Stimulated activated CD4-positive, alpha-beta T cell treated with anti-CD3 and anti-CD28 coated beads, Interleukin-15, amount 100 ng/mL, for 48 hours (primary cell): ENCODE measurements around the gene SRSF8.
A peak's percentile ranks its signal among the peaks of the same experiment; 100 is the strongest.

Experiments used
- DNase-seq, 2 donors: peaks; one replicate each; pipeline ENCODE4 v3.0.0-alpha.2; 2020; ENCODE audit warnings: low read depth in 2 of 2

The SRSF8 gene

GRCh38 chr11:95068549-95068948 is 1.8 kb downstream of the SRSF8 start:
- peak; percentile 38 to 50 for DNase-seq

DNA sequence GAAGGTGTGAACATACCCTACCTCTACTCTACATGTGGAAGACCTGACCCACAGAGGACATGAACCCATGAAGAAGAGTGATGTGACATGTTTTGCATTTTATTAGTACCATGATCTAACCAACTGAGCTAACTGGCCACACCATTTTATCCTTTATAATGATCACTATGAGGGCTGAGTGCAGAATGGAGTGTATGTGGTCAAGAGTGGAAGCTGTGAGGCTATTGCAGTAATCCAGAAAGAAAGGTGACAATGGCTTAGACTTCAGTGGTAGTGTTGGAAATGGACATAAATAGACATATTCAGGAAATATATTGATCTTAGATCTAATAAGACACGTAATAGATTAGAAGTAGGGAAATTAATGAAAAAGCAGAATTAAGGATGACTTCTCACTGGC is 3.8 kb downstream of the SRSF8 start:
- no peak for DNase-seq

DNA sequence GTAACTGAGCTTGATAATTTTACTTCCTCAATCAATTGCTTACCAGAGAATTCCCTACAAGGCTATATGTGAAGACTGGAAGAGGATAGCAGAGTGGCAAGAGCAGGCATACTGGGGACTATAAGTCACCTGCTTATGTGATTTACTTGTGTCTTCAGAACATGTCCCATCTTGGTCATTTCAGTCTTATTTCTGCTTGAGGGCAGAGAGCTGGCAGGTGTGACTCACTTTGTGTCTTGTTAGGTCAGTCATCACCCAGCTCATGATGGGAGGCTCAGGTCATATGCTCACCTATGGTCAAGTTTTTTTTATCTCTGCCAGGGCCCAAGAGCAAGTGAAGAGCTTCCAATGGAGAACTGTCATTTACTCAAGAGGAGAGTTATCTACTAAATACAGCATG is 6.2 kb downstream of the SRSF8 start:
- no peak for DNase-seq

GRCh38 chr11:95074792-95075563 is 8.3 kb downstream of the SRSF8 start:
- DNase-seq: no peak

DNA sequence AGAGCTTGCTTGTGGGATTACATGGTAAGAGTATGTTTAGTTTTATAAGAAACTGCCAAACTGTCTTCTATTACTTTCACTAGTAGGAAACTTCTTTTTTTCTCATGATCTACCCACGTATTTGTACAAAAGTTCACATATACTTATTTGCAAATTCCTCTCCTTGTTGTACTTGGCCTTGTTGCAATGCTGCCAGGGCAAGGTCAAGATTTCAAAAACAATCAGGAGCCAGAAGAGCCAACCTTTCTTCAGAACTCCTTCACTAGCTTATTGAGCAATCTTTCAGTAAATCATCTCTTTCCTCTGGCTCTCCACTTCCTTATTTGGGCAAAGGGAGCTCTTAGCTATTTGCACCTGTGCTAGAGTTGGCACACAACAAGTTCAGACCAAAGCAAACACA is 9.7 kb downstream of the SRSF8 start:
- DNase-seq: no peak

DNA sequence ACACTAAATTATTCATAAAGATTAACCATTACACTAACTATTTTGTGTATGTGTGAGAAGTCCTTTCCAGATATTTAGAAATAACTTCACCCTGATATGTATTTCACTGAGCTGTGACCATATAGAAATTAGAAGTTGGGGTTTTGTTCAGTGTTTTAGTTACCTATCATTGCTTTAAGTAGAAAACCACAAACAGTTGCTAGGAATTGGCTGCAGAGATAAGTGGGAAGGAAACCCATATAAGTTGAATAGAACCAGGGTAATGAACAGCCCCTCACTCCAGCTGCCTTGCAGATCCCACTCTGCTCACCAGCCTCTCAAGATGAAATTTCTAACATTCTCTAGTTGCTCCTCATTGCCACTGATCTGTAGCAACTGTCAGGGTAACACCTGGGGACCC is 10.3 kb downstream of the SRSF8 start:
- no peak for DNase-seq

DNA sequence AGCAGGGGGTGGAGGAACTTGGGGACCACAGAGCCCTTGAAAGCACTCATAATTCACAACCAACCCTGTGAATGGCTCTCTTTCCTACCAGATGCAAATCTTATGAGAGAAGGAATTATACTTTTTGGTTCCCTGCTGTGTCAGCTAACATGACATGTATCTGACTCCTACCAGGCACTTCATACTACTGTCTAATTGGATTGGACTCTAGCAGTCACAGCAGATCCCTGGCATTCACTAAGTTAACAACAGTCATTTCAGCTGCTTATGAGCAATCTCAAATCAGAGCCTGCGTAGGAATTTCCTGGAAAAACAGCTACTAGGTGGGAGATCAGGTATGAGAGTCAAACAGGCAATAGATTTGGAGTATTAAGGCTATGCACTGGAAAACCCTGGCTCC is 11.8 kb downstream of the SRSF8 start:
- no peak for DNase-seq

GRCh38 chr11:95081010-95081409 is 14.3 kb downstream of the SRSF8 start:
- DNase-seq: no peak

- DNase-seq: no peak
These were observed 14.7 kb downstream of the SRSF8 start for GRCh38 chr11:95081412-95081811.

GRCh38 chr11:95082576-95083001 is 15.9 kb downstream of the SRSF8 start:
- DNase-seq: no peak

DNA sequence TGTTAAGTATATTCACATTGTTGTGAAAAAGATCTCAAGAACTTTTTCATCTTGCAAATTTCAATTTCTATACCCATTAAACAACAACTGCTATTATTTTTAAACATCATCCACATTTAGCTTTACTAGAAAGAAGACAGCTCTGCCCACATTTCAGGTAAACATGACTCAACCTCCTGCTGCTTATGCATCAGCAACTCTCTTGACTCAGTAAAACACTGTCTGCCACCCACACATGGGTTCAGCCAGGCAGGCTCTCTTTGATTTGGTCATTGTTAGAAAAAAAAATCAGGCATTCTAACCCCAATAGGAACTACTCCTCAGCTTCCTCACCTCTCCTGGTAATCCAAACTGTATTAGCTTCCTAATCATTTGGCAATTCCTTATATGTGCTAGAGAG is 17.8 kb downstream of the SRSF8 start:
- peak; percentile 53 to 55 for DNase-seq

- DNase-seq: no peak
These were observed 18.5 kb downstream of the SRSF8 start for GRCh38 chr11:95085117-95085816.

- no peak for DNase-seq
These were observed 19.4 kb downstream of the SRSF8 start for GRCh38 chr11:95086151-95086550.

- no peak for DNase-seq
These were observed 20.3 kb downstream of the SRSF8 start for GRCh38 chr11:95086836-95087570.

DNA sequence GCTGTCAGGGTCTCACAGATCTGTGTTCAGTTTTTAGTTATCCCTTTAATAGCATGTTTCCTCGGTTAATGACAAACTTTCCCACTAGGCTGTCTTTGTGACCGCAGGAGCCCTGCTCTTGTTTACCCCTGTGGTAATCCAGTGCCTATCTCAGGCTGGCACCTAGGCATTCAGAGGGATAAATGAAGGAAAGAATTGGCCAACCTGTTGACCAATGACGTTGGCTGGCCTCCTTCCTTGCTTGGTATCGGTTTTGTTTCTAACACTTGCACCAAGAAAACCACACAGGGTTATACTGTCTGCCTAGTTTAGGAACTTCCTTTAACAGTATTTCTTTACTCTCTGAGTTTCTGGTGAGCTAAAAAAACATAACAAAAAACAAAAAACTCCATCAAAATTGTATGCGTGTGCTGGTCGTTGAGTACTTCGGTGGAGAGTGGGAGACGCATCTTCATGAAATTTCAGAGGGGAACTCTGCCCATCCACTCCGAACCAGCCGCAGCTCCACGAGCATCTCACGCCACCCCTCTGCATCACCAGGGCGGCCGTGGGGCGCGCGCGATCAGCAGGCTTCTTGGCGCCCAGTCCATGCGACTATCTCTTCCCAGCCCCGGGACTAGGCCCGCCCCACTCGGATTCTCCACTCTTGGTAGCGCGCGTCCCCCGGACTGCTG is 22.4 kb downstream of the SRSF8 start:
- DNase-seq: no peak

DNA sequence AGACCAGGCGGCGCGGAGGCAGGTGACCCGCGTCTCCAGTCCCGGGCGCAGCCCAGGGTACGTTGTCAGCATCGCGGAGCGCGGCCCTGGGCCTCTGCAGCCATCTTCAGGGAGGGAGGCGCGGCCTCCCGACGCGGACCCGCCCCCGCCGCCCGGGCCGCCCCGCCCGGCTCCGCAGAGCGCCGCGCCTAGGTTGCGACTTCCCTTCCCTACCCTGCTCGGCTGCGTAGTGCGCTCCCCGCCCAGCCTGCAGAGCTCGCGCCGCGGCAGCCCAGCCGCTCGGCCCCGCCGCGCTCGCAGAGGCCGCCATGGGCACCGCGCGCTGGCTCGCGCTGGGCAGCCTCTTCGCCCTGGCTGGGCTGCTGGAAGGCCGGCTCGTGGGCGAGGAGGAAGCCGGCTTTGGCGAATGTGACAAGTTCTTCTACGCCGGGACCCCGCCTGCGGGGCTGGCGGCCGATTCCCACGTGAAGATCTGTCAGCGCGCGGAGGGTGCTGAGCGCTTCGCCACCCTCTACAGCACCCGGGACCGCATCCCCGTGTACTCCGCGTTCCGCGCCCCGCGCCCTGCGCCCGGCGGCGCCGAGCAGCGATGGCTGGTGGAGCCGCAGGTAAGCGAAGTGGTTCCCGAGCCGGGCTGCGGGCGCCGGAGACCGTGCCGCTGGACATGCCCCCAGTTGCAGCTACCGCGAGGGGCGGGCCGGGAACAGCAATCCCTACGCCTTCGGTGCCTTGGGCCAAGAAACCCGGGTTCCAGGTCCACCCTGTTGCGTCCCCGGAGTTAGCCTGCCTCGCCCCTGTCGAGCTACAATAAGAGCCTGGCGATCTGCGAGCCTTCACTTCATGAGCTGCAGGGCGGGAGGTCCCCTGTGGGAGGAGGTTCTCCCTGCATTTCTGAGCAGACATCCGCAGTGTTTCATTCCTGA is 23.2 kb downstream of the SRSF8 start, which contains the start of gene ENDOD1:
Gene ENDOD1 (plus strand): TSS at position 227 of the 923 bp plus-strand sequence. CDS start 82 bp downstream, at position 309.
- peak; percentile 64 to 76 for DNase-seq

- no peak for DNase-seq
These were observed 25.0 kb downstream of the SRSF8 start for GRCh38 chr11:95091663-95092180.

- DNase-seq: peak in 1 of 2 donors; percentile 17
These were observed 26.0 kb downstream of the SRSF8 start for GRCh38 chr11:95092549-95093324.

DNA sequence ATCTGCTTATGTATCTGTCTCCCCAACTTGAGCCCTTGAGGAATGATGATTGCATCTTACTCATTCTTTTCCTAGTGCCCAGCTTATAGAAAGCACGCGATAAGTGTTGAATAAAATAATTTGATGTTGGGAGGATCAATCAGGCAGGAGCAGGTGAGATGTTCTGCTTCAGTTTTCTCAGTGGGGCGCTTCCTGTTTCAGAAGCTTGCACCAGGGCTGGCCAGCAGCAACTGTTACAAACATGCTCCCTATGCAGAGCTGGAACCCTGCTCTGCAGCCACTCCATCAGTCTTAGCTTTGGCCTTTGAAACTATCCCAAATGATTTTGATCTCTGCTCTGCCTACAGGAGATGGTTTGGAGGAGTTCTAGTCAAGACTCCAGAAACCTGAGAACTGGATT is 26.8 kb downstream of the SRSF8 start:
- no peak for DNase-seq
